HG03558 (cell line): ENCODE results near the gene DPP3.
"Not testable (repeated sequence)": the region's sequence is repeated elsewhere in the genome, so short reads cannot be mapped to it uniquely, and the experiment has no call there.

ENCODE experiments used
- ATAC-seq: cut with Tn5 transposase; IDR thresholded peaks from one replicate; pipeline ENCODE4 v1.9.1; 2021; ENCODE audit warnings: moderate number of reproducible peaks; ENCODE audit not compliant: unreplicated experiment; ENCODE audit errors: extremely low read depth

The DPP3 gene

DNA sequence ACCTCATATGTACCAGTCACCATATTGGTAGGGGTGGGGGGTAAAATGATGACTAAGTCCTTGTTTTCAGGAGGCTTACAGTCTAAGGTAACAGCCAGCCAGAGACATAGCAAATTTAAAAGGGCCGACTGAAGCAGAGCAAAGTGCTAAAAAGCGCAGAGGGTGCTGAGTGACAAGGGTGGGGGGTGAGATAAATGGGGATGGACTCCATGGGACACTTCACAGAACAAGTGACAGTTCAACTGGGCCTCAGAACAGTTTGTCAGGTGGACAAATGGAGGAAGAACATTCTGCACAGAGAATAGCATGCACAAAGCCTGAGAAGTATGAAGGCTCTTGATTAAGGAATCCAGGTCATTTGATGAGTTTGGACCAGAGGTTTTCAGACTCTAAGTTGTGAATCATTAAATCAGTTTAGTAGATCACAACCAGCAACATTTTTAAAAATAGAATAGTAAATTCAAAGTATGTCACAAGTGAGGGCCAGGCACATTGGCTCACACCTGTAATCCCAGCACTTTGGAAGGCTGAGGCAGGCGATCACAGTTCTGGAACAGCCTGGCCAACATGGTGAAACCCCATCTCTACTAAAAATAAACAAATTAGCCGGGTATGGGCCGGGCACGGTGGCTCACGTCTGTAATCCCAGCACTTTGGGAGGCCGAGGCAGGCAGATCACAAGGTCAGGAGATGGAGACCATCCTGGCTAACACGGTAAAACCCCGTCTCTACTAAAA is 44.2 kb downstream of the DPP3 start:
- ATAC-seq: no peak

- no peak for ATAC-seq
Measured at GRCh38 chr11:66529069-66529468, 48.8 kb downstream of the DPP3 start.

GRCh38 chr11:66529655-66530054 is 49.4 kb downstream of the DPP3 start:
- no peak for ATAC-seq

DNA sequence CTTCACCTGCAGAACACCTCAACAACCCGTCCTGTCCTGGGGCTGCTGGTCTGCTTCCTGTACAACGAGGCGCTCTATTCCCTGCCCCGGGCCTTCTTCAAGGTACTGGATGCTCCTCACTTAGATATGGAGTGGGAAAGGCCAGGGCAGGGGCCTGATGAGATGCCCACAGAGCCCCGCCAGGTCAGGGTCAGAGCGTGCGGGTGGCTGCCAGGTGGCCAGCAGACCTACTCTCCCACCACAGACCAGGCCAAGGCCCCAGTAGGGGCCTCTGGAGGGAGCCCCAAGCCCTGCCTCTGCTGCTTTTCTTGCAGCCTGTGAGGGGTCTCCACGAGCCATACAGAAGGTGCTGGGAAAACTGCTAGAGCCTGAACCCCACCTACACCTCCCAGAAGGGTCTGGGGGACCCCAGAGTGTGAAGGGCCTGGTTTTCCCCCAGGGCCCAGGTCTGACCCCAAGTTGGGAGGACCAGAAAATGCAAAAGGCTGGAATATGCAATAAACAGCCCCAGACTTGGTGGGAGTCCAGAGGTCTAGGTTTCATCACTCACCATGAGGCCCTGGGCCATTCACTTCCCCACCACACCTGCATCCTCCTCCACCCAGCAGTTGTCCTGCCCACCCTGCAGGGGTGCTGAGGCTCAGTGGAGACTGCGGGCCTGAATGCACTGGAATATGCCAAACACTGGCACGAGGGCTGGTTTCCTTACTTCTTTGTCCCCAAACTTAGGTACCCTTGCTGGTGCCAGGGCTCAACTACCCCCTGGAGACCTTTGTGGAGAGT is 50.9 kb downstream of the DPP3 start:
- no peak for ATAC-seq

DNA sequence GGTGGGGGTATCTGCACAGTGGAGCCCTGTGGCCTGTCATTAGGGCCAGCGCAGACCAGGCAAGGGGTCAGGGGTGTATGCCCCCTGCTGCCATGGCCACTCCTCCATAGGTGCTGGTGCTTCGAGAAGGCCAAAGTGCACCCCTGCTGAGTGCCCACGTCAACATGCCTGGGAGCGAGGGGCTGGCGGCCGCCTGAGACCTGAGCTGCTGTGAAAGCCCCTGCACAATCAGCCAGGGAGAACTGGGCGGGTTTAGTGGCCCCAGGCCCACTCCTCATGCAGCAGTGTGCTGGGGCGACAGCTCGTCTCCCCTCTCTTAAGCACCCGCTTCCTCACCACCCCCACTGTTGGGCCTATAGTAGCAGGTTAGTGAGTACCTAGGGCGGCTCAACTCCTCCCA is 51.6 kb downstream of the DPP3 start:
- ATAC-seq: no peak

DNA sequence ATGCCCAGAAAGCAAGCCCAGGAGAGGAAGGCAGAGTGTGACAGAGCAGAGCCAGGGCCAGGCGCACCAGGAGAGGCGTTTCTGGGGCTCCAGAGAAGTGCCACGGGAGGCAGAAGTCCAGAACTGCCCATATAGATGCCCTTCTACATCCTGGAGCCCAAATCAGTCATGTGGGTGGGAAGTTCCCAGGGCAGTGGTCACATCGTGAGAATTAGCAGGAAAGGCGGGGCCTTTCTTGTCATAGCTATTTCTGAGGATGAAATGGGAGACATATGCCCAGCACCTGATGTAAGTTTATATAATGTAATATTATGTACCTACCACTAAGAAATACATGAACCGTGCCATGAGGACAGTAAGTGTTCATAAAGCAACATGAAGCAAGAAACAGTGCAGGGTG is 52.5 kb downstream of the DPP3 start:
- ATAC-seq: no peak

GRCh38 chr11:66539170-66539869 is 59.1 kb downstream of the DPP3 start:
- no peak for ATAC-seq

DNA sequence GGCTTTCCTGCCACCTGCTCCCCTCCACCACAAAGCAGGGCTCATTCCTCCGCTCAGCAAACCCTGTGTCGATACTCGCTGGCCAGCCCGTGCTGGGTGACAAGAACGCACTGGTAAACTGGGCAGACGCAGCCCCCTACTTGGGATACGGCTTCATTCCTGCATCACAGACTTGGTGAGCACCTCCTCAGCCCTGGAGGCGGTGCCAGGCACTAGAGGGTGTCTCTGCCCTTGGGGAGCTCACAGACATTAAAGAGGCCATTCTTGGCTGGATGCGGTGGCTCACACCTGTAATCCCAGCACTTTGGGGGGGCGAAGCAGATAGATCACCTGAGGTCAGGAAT is 59.6 kb downstream of the DPP3 start:
- ATAC-seq: no peak

GRCh38 chr11:66540598-66540997 is 60.4 kb downstream of the DPP3 start:
- not testable (repeated sequence) for ATAC-seq

- no peak for ATAC-seq
Measured at GRCh38 chr11:66541892-66542291, 61.7 kb downstream of the DPP3 start.

DNA sequence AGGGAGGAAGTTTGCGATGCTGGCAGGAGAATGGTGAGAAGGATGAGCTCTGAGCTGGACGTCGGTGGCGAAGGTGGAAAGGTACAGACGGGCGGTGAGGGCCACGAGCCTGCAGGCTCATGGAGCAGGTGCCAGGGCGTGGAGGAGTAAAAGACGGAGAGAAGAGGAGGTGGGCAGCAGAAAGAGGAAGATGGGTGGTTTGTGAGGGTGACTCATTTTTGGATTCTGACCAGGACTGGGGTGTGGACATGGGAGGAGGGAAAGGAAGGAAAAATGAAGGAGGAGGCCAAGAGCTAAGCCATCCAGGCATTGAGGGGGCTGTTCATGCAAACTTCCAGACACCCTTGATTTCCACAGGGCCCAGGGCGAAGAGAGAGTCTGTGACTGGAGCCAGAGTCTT is 62.1 kb downstream of the DPP3 start:
- ATAC-seq: no peak

DNA sequence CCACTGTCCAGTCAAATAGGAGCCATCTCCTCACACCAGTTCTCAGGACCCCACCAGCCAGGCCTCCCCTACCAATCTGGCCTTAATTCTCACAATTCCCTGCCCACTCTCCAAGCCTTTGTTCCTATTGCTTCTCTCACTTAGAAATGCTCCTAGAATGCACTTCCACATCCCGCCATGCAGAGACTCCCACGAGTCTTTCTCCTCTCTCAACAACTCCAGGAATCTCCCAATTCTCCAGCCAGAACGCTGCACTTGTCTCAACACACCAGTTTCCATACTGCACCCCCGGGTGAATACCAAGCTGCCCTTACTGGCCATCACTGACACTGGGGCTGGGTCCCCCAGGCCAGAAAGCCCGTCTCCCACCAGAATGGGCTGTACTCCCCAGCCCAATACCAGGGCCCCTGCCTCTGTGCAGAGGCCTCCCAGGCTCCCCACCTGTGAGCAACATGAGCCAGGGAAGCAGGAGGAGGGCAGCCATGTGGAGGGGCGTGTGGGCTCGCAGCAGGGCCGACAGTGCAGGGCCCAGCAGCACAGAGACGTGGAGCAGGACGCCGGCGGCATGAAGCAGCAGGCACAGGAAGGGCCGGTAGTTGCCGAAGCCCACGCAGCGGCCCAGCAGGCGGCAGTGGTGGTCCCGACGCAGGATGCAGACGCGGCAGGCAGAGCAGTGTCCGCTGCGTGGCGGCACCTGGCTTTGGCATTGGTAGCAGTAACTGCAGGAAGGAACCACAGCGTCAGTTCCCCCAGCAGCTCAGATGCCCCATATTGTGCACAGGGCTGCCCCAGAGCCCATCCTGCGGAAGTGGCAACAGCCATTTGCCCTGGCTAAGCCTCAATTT is 63.3 kb downstream of the DPP3 start:
- ATAC-seq: no peak

GRCh38 chr11:66544952-66545351 is 64.7 kb downstream of the DPP3 start:
- not testable (repeated sequence) for ATAC-seq

DNA sequence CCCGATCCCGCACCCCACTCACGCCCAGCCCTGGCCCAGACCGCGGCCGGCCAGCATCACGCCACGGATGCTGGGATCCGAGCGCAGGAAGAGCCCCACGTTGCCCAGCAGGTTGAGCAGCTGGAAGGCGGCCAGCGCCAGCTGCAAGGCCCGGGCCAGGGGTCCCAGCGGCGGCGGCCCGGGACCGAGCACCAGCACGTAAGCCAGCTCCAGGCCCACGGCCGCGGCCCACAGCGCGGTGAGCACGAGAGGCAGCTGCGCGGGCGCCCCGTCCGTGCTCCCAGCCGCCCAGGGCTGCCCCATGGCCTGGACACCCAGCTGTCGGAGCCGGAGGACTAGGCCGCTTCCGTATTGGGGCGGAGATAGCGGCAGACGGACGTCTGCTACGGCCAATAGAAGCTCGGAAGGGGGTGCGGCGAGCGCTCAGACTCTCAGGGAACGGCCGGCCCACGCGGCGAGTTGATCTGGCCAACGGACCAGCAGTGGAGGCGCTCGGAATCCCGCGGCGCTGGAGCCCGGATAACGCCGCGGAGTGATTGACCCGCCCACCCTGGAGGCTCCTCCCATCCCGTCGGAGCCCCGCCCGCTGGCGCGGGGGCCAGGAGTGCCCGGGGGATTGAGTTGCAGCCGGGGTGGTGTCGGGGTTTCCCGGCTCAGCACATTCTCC is 65.6 kb downstream of the DPP3 start, which contains the start of gene ZDHHC24:
Gene ZDHHC24, minus strand, starts transcription at position 348 of the 667 bp plus-strand sequence. Its CDS starts 45 bp downstream, at position 303.
- ATAC-seq: peak; percentile 75

DNA sequence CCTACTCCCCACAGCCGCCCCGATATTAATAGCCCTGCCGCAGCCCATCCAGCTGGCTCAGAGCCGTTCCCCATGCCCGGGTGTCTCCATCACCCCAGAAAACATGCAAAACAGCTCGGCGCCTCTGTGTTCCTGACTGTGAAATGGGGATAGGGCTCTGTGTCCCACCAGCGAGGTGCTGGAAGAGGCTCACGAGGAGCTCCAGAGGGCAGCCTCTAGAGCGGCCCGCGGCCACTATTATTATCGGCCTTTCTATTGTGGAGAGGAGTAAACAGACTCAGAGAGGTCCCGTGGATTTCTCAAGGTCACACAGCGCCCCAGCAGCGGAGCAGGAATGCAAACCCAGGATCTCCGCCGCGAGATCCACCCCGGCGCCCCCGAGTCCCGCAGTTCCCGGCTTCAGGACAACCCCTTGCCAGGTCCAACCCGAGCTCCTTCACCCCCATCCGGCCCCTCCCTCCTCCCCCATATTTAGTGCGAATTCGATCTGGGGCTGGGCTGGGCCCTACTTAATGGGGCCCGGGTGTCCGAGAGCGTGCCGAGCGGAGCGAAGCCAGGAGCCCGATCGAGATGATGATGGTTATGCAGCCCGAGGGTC is 66.2 kb downstream of the DPP3 start, which contains the start of gene ACTN3:
Gene ACTN3, plus strand, starts transcription at position 536 of the 598 bp plus-strand sequence. Its CDS starts 35 bp downstream, at position 571.
- ATAC-seq: no peak

GRCh38 chr11:66546966-66547661 is 66.9 kb downstream of the DPP3 start:
- ATAC-seq: no peak

- ATAC-seq: no peak
Measured at GRCh38 chr11:66547662-66548009, 67.4 kb downstream of the DPP3 start.

GRCh38 chr11:66548041-66548440 is 67.8 kb downstream of the DPP3 start:
- no peak for ATAC-seq
